HG03103 (cell line): ENCODE measurements around the gene HIVEP3.

Experiments used
- ATAC-seq: cut with Tn5 transposase; IDR thresholded peaks from one replicate; pipeline ENCODE4 v1.9.1; 2021; ENCODE audit warnings: low read depth; ENCODE audit not compliant: unreplicated experiment

The HIVEP3 gene

GRCh38 chr1:41642922-41643821 is 275.6 kb downstream of the HIVEP3 start:
- ATAC-seq = no peak

GRCh38 chr1:41641941-41642527 is 276.7 kb downstream of the HIVEP3 start:
- no peak for ATAC-seq

GRCh38 chr1:41641475-41641814 is 277.3 kb downstream of the HIVEP3 start:
- ATAC-seq = no peak

GRCh38 chr1:41640756-41641474 is 277.8 kb downstream of the HIVEP3 start:
- ATAC-seq = no peak

GRCh38 chr1:41640141-41640751 is 278.5 kb downstream of the HIVEP3 start:
- no peak for ATAC-seq

GRCh38 chr1:41639332-41639936 is 279.3 kb downstream of the HIVEP3 start:
- no peak for ATAC-seq

GRCh38 chr1:41638086-41639024 is 280.4 kb downstream of the HIVEP3 start:
- no peak for ATAC-seq

GRCh38 chr1:41637367-41637766 is 281.4 kb downstream of the HIVEP3 start:
- no peak for ATAC-seq

- ATAC-seq = no peak
Measured at GRCh38 chr1:41633764-41634163, 285.0 kb downstream of the HIVEP3 start.

- no peak for ATAC-seq
Measured at GRCh38 chr1:41632781-41633575, 285.7 kb downstream of the HIVEP3 start.

GRCh38 chr1:41631971-41632370 is 286.8 kb downstream of the HIVEP3 start:
- ATAC-seq = no peak

GRCh38 chr1:41631154-41631553 is 287.6 kb downstream of the HIVEP3 start:
- ATAC-seq = no peak

- no peak for ATAC-seq
Measured at GRCh38 chr1:41629571-41629970, 289.2 kb downstream of the HIVEP3 start.

- ATAC-seq = no peak
Measured at GRCh38 chr1:41629141-41629540, 289.6 kb downstream of the HIVEP3 start.

GRCh38 chr1:41627491-41628280 is 291.0 kb downstream of the HIVEP3 start:
- no peak for ATAC-seq

- no peak for ATAC-seq
Measured at GRCh38 chr1:41626616-41627375, 291.9 kb downstream of the HIVEP3 start.

GRCh38 chr1:41626146-41626545 is 292.6 kb downstream of the HIVEP3 start:
- no peak for ATAC-seq
